NCI-H774 (cell line): Measurements from ENCODE around the gene SLC35F4.
"Not testable (repeated sequence)": the region's sequence is repeated elsewhere in the genome, so short reads cannot be mapped to it uniquely, and the experiment has no call there.

Experiments
- DNase-seq: peaks from one replicate; lab custom pipeline; 2025; lab: John Stamatoyannopoulos, UW

The SLC35F4 gene

GRCh38 chr14:57865403-57866198 lies at the start of gene SLC35F4:
Gene SLC35F4, minus strand, starts transcription at chr14:57866092.
- no peak for DNase-seq

DNA sequence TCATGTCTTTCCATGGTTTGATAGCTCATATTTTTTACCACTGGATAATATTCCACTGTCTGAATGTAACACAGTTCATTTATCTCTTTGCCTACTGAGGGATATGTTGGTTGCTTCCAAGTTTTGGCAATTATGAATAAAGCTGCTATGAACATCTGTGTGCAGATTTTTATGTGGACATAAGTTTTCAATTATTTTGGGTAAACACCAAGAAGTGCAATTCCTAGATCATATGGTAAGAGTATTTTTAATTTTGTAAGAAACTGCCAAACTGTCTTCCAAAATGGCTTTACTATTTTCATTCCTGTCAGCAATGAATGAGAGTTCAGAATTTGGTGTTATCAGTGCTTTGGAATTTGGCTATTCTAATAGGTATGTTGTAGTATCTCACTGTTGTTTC lies 43.7 kb upstream of the SLC35F4 start:
- DNase-seq: no peak

DNA sequence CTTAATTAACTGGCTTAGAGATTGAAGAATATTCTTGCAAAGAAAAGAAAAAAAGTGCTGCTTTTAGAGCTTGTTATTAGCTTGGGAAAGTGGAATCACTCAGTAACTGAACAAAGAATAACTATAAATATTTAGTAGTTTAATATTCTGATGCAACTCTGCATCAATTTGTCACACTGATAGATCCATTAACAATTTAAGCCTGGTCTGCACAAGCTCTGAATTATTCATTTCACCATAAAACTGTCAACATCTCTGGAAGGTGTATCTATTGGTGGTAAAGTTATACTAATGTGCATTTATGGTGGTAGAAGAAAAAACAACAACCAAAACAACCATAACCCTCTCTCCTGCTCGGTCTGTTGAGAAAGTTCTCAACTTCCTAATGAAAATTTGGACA lies 38.1 kb upstream of the SLC35F4 start:
- DNase-seq: no peak

GRCh38 chr14:57898837-57899572 lies 33.1 kb upstream of the SLC35F4 start:
- DNase-seq: no peak

GRCh38 chr14:57897144-57897748 lies 31.4 kb upstream of the SLC35F4 start:
- DNase-seq: no peak

GRCh38 chr14:57889245-57889644 lies 23.4 kb upstream of the SLC35F4 start:
- no peak for DNase-seq

DNA sequence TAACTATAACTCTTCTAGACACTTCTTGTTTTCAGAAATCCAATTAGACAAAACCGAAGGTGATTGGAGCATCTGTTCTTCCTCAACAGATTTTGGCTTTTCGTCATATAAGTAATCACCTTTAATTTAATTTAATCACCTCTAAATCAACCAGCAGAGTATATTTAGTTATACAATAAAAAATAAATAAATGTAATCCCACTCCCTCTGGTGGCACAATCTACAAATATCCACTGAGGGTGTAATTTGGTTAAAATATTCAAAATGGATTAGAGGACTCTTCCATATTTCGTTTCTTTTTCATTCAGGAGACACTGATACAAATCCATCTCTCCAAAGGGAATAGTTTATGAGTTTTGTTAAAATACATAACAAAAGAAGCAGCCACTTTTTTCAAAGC lies 18.3 kb upstream of the SLC35F4 start:
- DNase-seq: no peak

DNA sequence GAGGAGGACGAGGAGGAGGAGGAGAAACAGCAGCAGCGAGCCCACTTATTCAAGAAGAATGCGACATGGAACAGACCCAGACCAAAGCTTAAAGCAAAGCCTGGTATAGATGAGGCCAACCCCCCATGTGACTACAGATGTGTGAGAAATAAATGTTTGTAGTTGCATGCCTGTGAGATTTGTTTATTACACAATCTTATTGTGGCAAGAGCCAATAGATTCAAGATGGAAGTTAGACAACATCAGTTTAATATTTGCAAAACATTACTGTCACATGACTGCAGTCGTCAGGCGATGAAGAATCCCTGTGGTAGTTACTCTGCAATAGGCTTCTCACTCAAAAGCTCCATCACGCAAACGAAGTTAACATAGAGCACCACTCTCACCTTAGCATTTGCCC lies 17.2 kb upstream of the SLC35F4 start:
- DNase-seq: no peak

GRCh38 chr14:57879516-57879915 lies 13.6 kb upstream of the SLC35F4 start:
- DNase-seq: no peak

DNA sequence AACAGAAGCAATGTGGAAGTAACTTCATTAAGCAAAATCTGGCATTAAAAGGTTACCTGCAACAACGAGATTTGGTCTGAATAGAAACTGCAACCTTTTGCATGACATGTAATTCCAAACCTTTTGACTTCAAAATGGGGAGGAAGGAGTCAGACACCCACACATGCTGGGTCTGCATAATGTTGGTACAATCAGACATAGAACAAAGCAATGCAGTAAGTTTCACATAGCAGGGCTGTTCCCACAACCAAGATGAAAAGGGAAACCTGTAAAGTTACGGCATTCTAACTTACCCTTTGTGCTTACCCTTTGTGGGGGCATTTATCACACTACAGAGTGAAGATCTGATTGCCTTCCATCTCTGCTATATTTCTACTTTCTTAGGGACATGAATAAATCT lies 10.1 kb upstream of the SLC35F4 start:
- DNase-seq: no peak

- DNase-seq: no peak
Measured at GRCh38 chr14:57875296-57875695, 9.4 kb upstream of the SLC35F4 start.

- no peak for DNase-seq
Measured at GRCh38 chr14:57871459-57872080, 5.7 kb upstream of the SLC35F4 start.

- DNase-seq: no peak
Measured at GRCh38 chr14:57870686-57871457, 5.0 kb upstream of the SLC35F4 start.

- DNase-seq: no peak
Measured at GRCh38 chr14:57869617-57870016, 3.7 kb upstream of the SLC35F4 start.

GRCh38 chr14:57866199-57866705 lies 360 bp upstream of the SLC35F4 start:
- DNase-seq: no peak

- DNase-seq: no peak
Measured at GRCh38 chr14:57865066-57865402, 858 bp downstream of the SLC35F4 start.

GRCh38 chr14:57864659-57865058 lies 1.2 kb downstream of the SLC35F4 start:
- DNase-seq: no peak

GRCh38 chr14:57863471-57863870 lies 2.4 kb downstream of the SLC35F4 start:
- no peak for DNase-seq

DNA sequence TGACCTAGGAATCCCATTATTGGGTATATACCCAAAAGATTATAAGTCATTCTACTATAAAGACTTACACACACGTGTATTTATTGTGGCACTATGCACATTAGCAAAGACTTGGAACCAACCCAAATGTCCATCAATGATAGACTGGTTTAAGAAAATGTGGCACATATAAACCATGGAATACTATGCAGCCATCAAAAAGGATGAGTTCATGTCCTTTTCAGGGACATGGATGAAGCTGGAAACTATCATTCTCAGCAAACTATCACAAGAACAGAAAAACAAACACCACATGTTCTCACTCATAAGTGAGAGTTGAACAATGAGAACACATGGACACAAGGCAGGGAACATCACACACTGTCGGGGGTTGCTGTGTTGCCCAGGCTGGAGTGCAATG lies 10.2 kb downstream of the SLC35F4 start:
- DNase-seq: not testable (repeated sequence)

GRCh38 chr14:57854571-57854970 lies 11.3 kb downstream of the SLC35F4 start:
- DNase-seq: no peak

DNA sequence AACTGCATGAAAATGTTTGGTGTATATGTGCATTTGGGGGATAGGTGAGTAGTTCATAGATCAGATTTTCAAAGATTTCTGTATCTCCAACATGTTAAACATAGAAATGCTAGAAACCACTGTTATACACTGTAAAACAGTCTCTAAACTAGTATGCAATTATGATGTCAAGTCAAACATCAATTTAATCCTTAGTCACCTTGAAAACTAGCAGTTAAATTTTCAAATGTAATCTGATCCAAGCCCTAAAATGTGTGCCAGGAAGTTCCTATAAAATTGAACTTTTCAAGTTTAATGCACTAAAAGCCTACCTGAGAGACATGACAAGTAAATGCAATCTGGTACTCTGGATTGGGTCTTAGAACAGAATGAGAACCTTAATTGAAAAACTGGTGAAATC lies 14.5 kb downstream of the SLC35F4 start:
- DNase-seq: no peak

DNA sequence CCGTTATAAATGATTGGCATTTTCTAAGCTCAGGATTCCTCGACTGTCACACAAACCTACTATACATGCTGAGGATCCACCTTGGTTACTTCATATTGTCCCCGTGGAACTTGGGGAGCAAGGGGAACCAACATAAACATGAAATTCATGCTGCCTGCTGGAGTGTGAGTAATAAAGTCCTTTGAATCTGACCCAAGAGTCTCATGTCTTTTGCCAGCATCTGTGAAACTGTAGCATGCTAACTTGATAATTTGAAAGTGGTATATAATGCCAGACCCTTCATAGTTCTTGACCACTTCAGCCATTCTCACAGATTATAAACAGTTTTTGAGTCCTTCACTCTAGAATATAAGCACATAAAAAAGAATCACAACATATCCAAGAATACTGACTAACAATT lies 17.1 kb downstream of the SLC35F4 start:
- no peak for DNase-seq
